Measurements from ENCODE around the gene HINFP. TPM values are rescaled to one million over a fixed set of nuclear protein-coding genes. Genes with fewer than 3 reads are reported as not detected.
A peak's percentile ranks its signal among the peaks of the same experiment; 100 is the strongest.

The HINFP gene
- total and polyA plus RNA-seq, 9 of the 15 experiments (the other 6 are each of a cell fraction or from before 2014, with no cell fraction given) = 13.8 to 34.1 (median 22.5) TPM

DNA sequence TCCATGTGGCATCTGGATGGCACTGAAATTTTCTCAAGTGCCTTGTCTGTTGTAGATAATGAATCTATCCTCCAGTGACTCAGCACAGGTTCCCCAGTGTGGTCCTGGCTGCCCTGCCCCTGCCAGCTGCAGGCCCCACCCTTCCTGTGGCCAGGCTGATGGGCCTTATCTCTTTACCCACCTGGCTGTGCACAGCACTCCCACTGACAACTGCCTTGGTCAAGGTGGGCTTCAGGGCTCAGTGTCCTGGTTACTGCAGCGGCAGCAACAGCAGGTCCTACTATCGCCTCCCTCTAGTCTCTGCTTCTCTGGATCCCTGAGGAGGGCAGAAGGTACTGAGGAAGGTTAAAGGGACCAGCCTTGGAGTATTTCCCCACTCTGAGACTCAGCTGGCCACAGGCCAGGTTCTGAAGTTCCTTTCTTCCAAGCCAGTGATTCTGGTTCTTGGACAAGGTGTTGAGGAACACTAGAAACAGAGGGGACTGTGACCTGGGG, 33.6 kb upstream of the HINFP start (continued):
- TF ChIP-seq SAFB (IDR thresholded peaks at IDR 0.05; ENCODE audit: borderline replicate concordance, low read depth, low read length) (no peak), CCAR2 (IDR thresholded peaks at IDR 0.05; ENCODE audit: low read depth, low read length) (0 out of 2 replicates have a peak, but pooled peaks have one; percentile 85), STAT5B (CRISPR knock-in tag; IDR thresholded peaks at IDR 0.05) (no peak), GTF2A2 (tag; IDR thresholded peaks at IDR 0.05) (no peak), CEBPG (CRISPR knock-in tag; IDR thresholded peaks at IDR 0.05) (no peak), CEBPG (tag; conservative IDR thresholded peaks at IDR 0.05 in 1 of 2, IDR thresholded peaks at IDR 0.05 in 1 of 2) (no peak)

DNA sequence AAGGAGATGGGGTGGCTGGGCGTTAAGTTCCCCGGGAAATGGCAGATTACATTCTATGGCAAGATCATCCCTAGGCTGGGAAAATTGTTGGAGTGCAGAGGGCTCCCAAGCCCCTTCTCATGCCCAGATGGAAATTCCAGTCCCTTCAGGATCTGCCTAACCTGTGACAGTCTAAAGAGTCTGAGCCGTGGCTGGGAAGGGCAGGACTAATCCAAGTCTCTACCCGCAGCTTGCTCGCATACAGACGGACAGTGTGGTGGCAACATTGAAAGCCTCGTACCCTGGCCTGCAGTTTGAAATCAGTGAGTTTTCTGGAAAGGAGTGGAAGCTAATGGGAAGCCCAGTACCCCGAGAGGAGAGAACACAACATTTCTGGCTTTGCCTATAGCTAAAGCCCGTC, 33.0 kb upstream of the HINFP start:
- H3K9me1 ChIP-seq (ENCODE audit: control insufficient read depth, insufficient read depth, low read length) = no peaks in the 10 kb centered on the region
- no peak for ATAC-seq
- peaks cover 53% of the 10 kb centered on the region for H3K36me3 ChIP-seq (ENCODE audit: control insufficient read depth, insufficient read depth, low read length)
- H4K20me1 ChIP-seq (replicated peaks; ENCODE audit: control insufficient read depth, insufficient read depth, low read length) = peaks cover 15% of the 10 kb centered on the region
- BruUV-seq (replicated peaks) = TSS peak; percentile 10
- WGBS (ENCODE audit: insufficient coverage, low coverage, missing lambda C conversion rate) = 5% methylated on average over 9 of the region's 9 CpGs
- H3K79me2 ChIP-seq (ENCODE audit: control insufficient read depth, insufficient read depth, low read length) = peaks cover 84% of the 10 kb centered on the region
- peak overlapping the region; percentile 89 to 94 for H3K9ac ChIP-seq (ENCODE audit: insufficient read depth in 1 of 2, low read depth in 2 of 2, low read length in 2 of 2)
- ChIA-PET CTCF (ENCODE audit: low intra/inter-chr PET ratio) (no interaction called here), POLR2A (interaction anchor here (0.9 to 5.8 kb wide), 5 partner anchors 9 to 32 kb away, joined by 3 to 50 read pairs (median 6); partner anchors contain the start of genes C2CD2L and VPS11)
- peak overlapping the region; percentile 98 for H3K4me2 ChIP-seq (ENCODE audit: insufficient read depth, low read length)
- peak overlapping the region; percentile 94 for H3K4me3 ChIP-seq
- no peak for TF ChIP-seq TSC22D4 (tag; IDR thresholded peaks at IDR 0.05)
- TF ChIP-seq, protein P1, sequence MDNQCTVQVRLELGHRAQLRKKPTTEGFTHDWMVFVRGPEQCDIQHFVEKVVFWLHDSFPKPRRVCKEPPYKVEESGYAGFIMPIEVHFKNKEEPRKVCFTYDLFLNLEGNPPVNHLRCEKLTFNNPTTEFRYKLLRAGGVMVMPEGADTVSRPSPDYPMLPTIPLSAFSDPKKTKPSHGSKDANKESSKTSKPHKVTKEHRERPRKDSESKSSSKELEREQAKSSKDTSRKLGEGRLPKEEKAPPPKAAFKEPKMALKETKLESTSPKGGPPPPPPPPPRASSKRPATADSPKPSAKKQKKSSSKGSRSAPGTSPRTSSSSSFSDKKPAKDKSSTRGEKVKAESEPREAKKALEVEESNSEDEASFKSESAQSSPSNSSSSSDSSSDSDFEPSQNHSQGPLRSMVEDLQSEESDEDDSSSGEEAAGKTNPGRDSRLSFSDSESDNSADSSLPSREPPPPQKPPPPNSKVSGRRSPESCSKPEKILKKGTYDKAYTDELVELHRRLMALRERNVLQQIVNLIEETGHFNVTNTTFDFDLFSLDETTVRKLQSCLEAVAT (IDR thresholded peaks at IDR 0.05) = 0 out of 4 replicates have a peak, but pooled peaks of 1 of the 2 experiments have one; percentile 11
- TF ChIP-seq, protein P2, sequence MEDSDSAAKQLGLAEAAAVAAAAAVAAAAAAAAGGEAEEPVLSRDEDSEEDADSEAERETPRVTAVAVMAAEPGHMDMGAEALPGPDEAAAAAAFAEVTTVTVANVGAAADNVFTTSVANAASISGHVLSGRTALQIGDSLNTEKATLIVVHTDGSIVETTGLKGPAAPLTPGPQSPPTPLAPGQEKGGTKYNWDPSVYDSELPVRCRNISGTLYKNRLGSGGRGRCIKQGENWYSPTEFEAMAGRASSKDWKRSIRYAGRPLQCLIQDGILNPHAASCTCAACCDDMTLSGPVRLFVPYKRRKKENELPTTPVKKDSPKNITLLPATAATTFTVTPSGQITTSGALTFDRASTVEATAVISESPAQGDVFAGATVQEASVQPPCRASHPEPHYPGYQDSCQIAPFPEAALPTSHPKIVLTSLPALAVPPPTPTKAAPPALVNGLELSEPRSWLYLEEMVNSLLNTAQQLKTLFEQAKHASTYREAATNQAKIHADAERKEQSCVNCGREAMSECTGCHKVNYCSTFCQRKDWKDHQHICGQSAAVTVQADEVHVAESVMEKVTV (CRISPR knock-in tag; IDR thresholded peaks at IDR 0.05) = no peak
- peak in 1 of 2 experiments; percentile 18; a peak in 1 of 4 replicates for TF ChIP-seq SIN3A (IDR thresholded peaks at IDR 0.05; ENCODE audit: borderline replicate concordance in 2 of 2, control insufficient read depth in 1 of 2, low read depth in 2 of 2, low read length in 2 of 2)
- TF ChIP-seq MYC (IDR thresholded peaks at IDR 0.05; ENCODE audit: low read depth, low read length) = no peak
- TF ChIP-seq MYC (CRISPR knock-in tag; IDR thresholded peaks at IDR 0.05; ENCODE audit: borderline replicate concordance, low read depth) = 0 out of 2 replicates have a peak, but pooled peaks have one; percentile 44
- TF ChIP-seq CHD1 (IDR thresholded peaks at IDR 0.05; ENCODE audit: low read length) = peak; percentile 30
- H3K27ac ChIP-seq (ENCODE audit: extremely low read depth, low read depth, low read length) = peak overlapping the region; percentile 95
- H3K27me3 ChIP-seq (ENCODE audit: control insufficient read depth in 2 of 2, insufficient read depth in 2 of 2, low read length in 2 of 2) = no peaks in the 10 kb centered on the region; a peak in 1 of 5 replicates
- no peak for DNase-seq (ENCODE audit: extremely low read depth in 1 of 4, low spot score in 3 of 4)
- no peaks in the 10 kb centered on the region for H3K9me3 ChIP-seq (replicated peaks; ENCODE audit: control insufficient read depth, insufficient read depth, low read depth, low read length)
- H2AFZ ChIP-seq (ENCODE audit: low read depth, low read length) = no peak overlapping the region
- peaks cover 37 to 67% of the 10 kb centered on the region in 2 experiments for H3K4me1 ChIP-seq (replicated peaks in 1 of 2; ENCODE audit: control insufficient read depth in 2 of 2, insufficient read depth in 2 of 2, low read length in 2 of 2)
- FAIRE-seq = no peak
- in situ Hi-C loops (cut with MboI) (no loop called here), intact Hi-C loops (cut with micrococcal nuclease) (loop anchor here (5.0 kb wide), 1 partner anchor 71 kb away; the partner anchor contains the start of genes RPS25 and TRAPPC4)
